K562 (cell line): Measurements from ENCODE around the gene PRTN3. TPM values are rescaled to one million over a fixed set of nuclear protein-coding genes. Genes with fewer than 3 reads are reported as not detected.
A peak's percentile ranks its signal among the peaks of the same experiment; 100 is the strongest.

Experiments used
- ATAC-seq: fragments of 200-7000 bp; cut with Tn5 transposase; 3 replicates; pipeline ENCODE4 v1.9.1; 2020; ENCODE audit warnings: moderate library complexity
- BruUV-seq: library from RNA; stranded (reverse); fragments of 400-500 nt; replicated peaks from 2 replicates; lab custom pipeline; 2021; lab: Mats Ljungman, UMichigan
- CTCF ChIA-PET: fragments of 300-600 bp; formaldehyde crosslinking; extraction: SDS; loops from one replicate; lab custom pipeline; 2021; ENCODE audit warnings: low intra/inter-chr PET ratio; lab: Yijun Ruan, JAX
- POLR2A ChIA-PET: fragments of 300-600, 350-650 bp; sonication (Branson Sonifier 250); formaldehyde crosslinking; extraction: SDS; loops from one replicate; lab custom pipeline; 2021; ENCODE audit warnings: antibody characterized with exemption, inconsistent platforms; lab: Yijun Ruan, JAX
- DNase-seq, 4 experiments: peaks; one replicate each; pipeline versions ENCODE4 v3.0.0 to v3.0.0-alpha.2; 2011 to 2018; ENCODE audit warnings: low spot score in 3 of 4, mixed read lengths in 3 of 4; ENCODE audit errors: extremely low read depth in 1 of 4
- FAIRE-seq: peaks from 2 replicates; lab custom pipeline; 2011; peaks lifted over from hg19 to GRCh38; lab: Jason Lieb, UNC
- H2AFZ ChIP-seq: 2 replicates; pipeline ENCODE4 v1.6.0; 2011; ENCODE audit warnings: low read depth, low read length, control low read depth, inconsistent platforms
- H3K27ac ChIP-seq: fragments of 200-600 bp; 3 replicates; pipeline ENCODE4 v1.8.0; 2011; ENCODE audit warnings: low read depth, mild to moderate bottlenecking, control low read depth, inconsistent platforms, low read length, moderate library complexity, mixed read lengths; ENCODE audit errors: extremely low read depth
- H3K27me3 ChIP-seq, 2 experiments: fragments of 300-600 bp in 1 of 2; 2 replicates in 1 of 2; 3 replicates in 1 of 2; pipeline versions ENCODE4 v1.6.0 to v1.8.0; 2011; ENCODE audit warnings: inconsistent platforms in 2 of 2, low read length in 2 of 2, mild to moderate bottlenecking in 1 of 2, mixed read lengths in 1 of 2, moderate library complexity in 1 of 2; ENCODE audit not compliant: control insufficient read depth in 2 of 2, insufficient read depth in 2 of 2
- H3K36me3 ChIP-seq: fragments of 300-600 bp; 3 replicates; pipeline ENCODE4 v1.8.0; 2011; ENCODE audit warnings: mild to moderate bottlenecking, low read length, inconsistent platforms; ENCODE audit not compliant: control insufficient read depth, insufficient read depth
- H3K4me1 ChIP-seq, 2 experiments: fragments of 200-600 bp in 1 of 2; replicated peaks in 1 of 2; 2 replicates in 1 of 2; 3 replicates in 1 of 2; pipeline versions ENCODE4 v1.5.1 to v1.8.0; 2011; ENCODE audit warnings: inconsistent platforms in 2 of 2, low read length in 2 of 2, mild to moderate bottlenecking in 1 of 2, mixed read lengths in 1 of 2, moderate library complexity in 1 of 2; ENCODE audit not compliant: control insufficient read depth in 2 of 2, insufficient read depth in 2 of 2
- H3K4me2 ChIP-seq: 2 replicates; pipeline ENCODE4 v1.6.1; 2011; ENCODE audit warnings: low read length, control low read depth, inconsistent platforms, mixed read lengths; ENCODE audit not compliant: insufficient read depth
- H3K4me3 ChIP-seq: fragments of 200-600 bp; sonication (generic), shearing (Covaris generic); 2 replicates; pipeline ENCODE4 v1.5.1; 2016; ENCODE audit warnings: control low read depth, inconsistent platforms
- H3K79me2 ChIP-seq: fragments of 200-600 bp; 3 replicates; pipeline ENCODE4 v1.8.0; 2011; ENCODE audit warnings: low read length, inconsistent platforms; ENCODE audit not compliant: control insufficient read depth, insufficient read depth
- H3K9ac ChIP-seq, 2 experiments: 2 replicates each; pipeline versions ENCODE4 v1.6.0 to v1.6.1; 2011; ENCODE audit warnings: low read depth in 2 of 2, low read length in 2 of 2, control low read depth in 1 of 2, inconsistent platforms in 1 of 2, mild to moderate bottlenecking in 1 of 2, mixed read lengths in 1 of 2; ENCODE audit not compliant: insufficient read depth in 1 of 2
- H3K9me1 ChIP-seq: one replicate; pipeline ENCODE4 v1.6.0; 2011; ENCODE audit warnings: inconsistent platforms, mild to moderate bottlenecking, low read length, moderate library complexity; ENCODE audit not compliant: control insufficient read depth, insufficient read depth
- H3K9me3 ChIP-seq: replicated peaks from 2 replicates; pipeline ENCODE4 v1.5.1; 2011; ENCODE audit warnings: low read depth, low read length, inconsistent platforms; ENCODE audit not compliant: control insufficient read depth, insufficient read depth
- H4K20me1 ChIP-seq: replicated peaks from 2 replicates; pipeline ENCODE4 v1.6.1; 2011; ENCODE audit warnings: low read length, inconsistent platforms, mixed read lengths; ENCODE audit not compliant: control insufficient read depth, insufficient read depth
- BRD4 ChIP-seq: fragments of 200-600 bp; sonication (generic); IDR thresholded peaks from 2 replicates; pipeline ENCODE4 v1.6.1; 2017; ENCODE audit warnings: inconsistent platforms
- FOXK1 ChIP-seq: sonication (generic); formaldehyde crosslinking; IDR thresholded peaks from 2 replicates; pipeline ENCODE4 v1.8.0; 2022; ENCODE audit warnings: missing genetic modification reagents, mild to moderate bottlenecking, borderline replicate concordance
- GATAD2B ChIP-seq: fragments of 450-650 bp; IDR thresholded peaks from 2 replicates; pipeline ENCODE4 v1.6.1; 2017; ENCODE audit warnings: mild to moderate bottlenecking, borderline replicate concordance
- HDGF ChIP-seq: fragments of 450-650 bp; IDR thresholded peaks from 2 replicates; pipeline ENCODE4 v1.6.1; 2016
- HMGN3 ChIP-seq: IDR thresholded peaks from 2 replicates; pipeline ENCODE4 v1.6.1; 2011; ENCODE audit warnings: borderline replicate concordance, low read depth, mild to moderate bottlenecking, mixed read lengths, low read length; ENCODE audit not compliant: insufficient read length; ENCODE audit errors: extremely low read depth
- ILF3 ChIP-seq: fragments of 450-650 bp; IDR thresholded peaks from 2 replicates; pipeline ENCODE4 v1.6.1; 2018; ENCODE audit warnings: antibody characterized with exemption, mild to moderate bottlenecking, moderate library complexity, borderline replicate concordance
- KHSRP ChIP-seq: fragments of 450-650 bp; IDR thresholded peaks from 2 replicates; pipeline ENCODE4 v1.6.1; 2017
- MEF2D ChIP-seq: conservative IDR thresholded peaks from 2 replicates; pipeline ENCODE4 v1.6.1; 2016; ENCODE audit warnings: low read depth, missing genetic modification characterization, missing compliant biosample characterization
- NCOR1 ChIP-seq: fragments of 450-650 bp; IDR thresholded peaks from 2 replicates; pipeline ENCODE4 v1.6.1; 2016; ENCODE audit warnings: mild to moderate bottlenecking, moderate library complexity
- POU5F1 ChIP-seq: fragments of 150-350 bp; IDR thresholded peaks from 2 replicates; pipeline ENCODE4 v1.6.1; 2014; ENCODE audit warnings: borderline replicate concordance, low read length, low read depth, mild to moderate bottlenecking; ENCODE audit not compliant: partially characterized antibody
- RBM17 ChIP-seq: fragments of 200-400 bp; formaldehyde crosslinking; IDR thresholded peaks from 2 replicates; pipeline ENCODE4 v1.6.1; 2017; ENCODE audit warnings: low read depth, mild to moderate bottlenecking, low read length, borderline replicate concordance
- RBM22 ChIP-seq: fragments of 200-400 bp; formaldehyde crosslinking; IDR thresholded peaks from 2 replicates; pipeline ENCODE4 v1.6.1; 2018; ENCODE audit warnings: low read length, low read depth; ENCODE audit not compliant: poor library complexity, severe bottlenecking
- SNIP1 ChIP-seq: fragments of 450-650 bp; IDR thresholded peaks from 2 replicates; pipeline ENCODE4 v1.7.1; 2017; ENCODE audit warnings: low read depth, mild to moderate bottlenecking
- THRAP3 ChIP-seq: fragments of 450-650 bp; IDR thresholded peaks from 2 replicates; pipeline ENCODE4 v1.6.1; 2016; ENCODE audit warnings: mild to moderate bottlenecking, inconsistent platforms, borderline replicate concordance
- ZBTB33 ChIP-seq: sonication (generic); formaldehyde crosslinking; IDR thresholded peaks from 2 replicates; pipeline ENCODE4 v1.8.1; 2023; ENCODE audit warnings: mild to moderate bottlenecking, missing genetic modification reagents
- ZBTB9 ChIP-seq: fragments of 450-650 bp; formaldehyde crosslinking; IDR thresholded peaks from 2 replicates; pipeline ENCODE4 v1.4.0; 2020; ENCODE audit warnings: mild to moderate bottlenecking, moderate library complexity
- ZFP30 ChIP-seq: fragments of 250-450 bp; sonication (Bioruptor Pico); IDR thresholded peaks from 2 replicates; pipeline ENCODE4 v1.8.0; 2022; ENCODE audit warnings: moderate library complexity, mild to moderate bottlenecking, inconsistent platforms, borderline replicate concordance
- ZNF197 ChIP-seq: fragments of 200-800 bp; sonication (Bioruptor generic); IDR thresholded peaks from 2 replicates; pipeline ENCODE4 v1.6.1; 2016; ENCODE audit warnings: low read depth, missing genetic modification characterization, missing compliant biosample characterization
- ZNF3 ChIP-seq: fragments of 250-450 bp; sonication (Bioruptor Pico); IDR thresholded peaks from 2 replicates; pipeline ENCODE4 v1.5.0; 2021; ENCODE audit warnings: mild to moderate bottlenecking, moderate library complexity
- ZNF354B ChIP-seq: fragments of 250-450 bp; sonication (Bioruptor Pico); IDR thresholded peaks from 2 replicates; pipeline ENCODE4 v1.4.0; 2020
- WGBS: fragments of 100-300 bp; shearing (Covaris generic); methylation state at CpG from one replicate; pipeline ENCODE4 v1.1.6; 2016; ENCODE audit warnings: low coverage, mixed read lengths; ENCODE audit not compliant: insufficient coverage; ENCODE audit errors: missing lambda C conversion rate; 5-methylcytosine and 5-hydroxymethylcytosine counted together
- in situ Hi-C: fragments of 300-500 bp; cut with MboI; formaldehyde crosslinking; loops from 4 replicates; pipeline ENCODE4 v1.15.0; 2018; ENCODE audit warnings: inconsistent platforms, mixed read lengths
- intact Hi-C: fragments of 100-400 bp; cut with micrococcal nuclease; formaldehyde crosslinking; loops from 2 replicates; pipeline ENCODE4 v1.14.2; 2022
- polyA plus RNA-seq, 8 experiments: library from polyadenylated mRNA; depleted of rRNA in 4 of 8; stranded (reverse) in 5 of 8; unstranded in 3 of 8; fragments of >200 nt; fragmentation: Nextera tagmentation in 2 of 8; fragmentation: Illumina TruSeq in 1 of 8; extraction: Ambion mirVana in 2 of 8; extraction: Trizol in 1 of 8; gene quantifications; 2 replicates each; pipeline versions ENCODE4 v1.2.1 to v1.2.3, GENCODE V29; 2011 to 2014; ENCODE audit warnings: inconsistent platforms in 1 of 8, missing spikeins in 1 of 8
- total RNA-seq, 7 experiments: library from RNA; depleted of rRNA in 6 of 7; stranded (reverse); fragments of >200 nt in 6 of 7; fragmentation: Illumina TruSeq in 2 of 7; extraction: Trizol in 2 of 7; gene quantifications; 2 replicates each; pipeline versions ENCODE4 v1.2.1 to v1.2.3, GENCODE V29; 2011 to 2021; ENCODE audit warnings: low replicate concordance in 1 of 7

PRTN3 gene
- total and polyA plus RNA-seq, 9 of the 15 experiments (the other 6 are each of a cell fraction or from before 2014, with no cell fraction given), result 0.14 to 0.86 (median 0.43) TPM; not detected in 3

GRCh38 chr19:876780-877314 lies 36.0 kb downstream of the PRTN3 start:
- H3K4me1 ChIP-seq, result peaks cover 10 to 45% of the 10 kb centered on the region in 2 experiments
- H4K20me1 ChIP-seq, result no peaks in the 10 kb centered on the region; the same call in none of the 2 replicates
- H3K27ac ChIP-seq, result no peak overlapping the region
- in situ Hi-C loops (no loop called here), intact Hi-C loops (no loop called here)
- H3K9me3 ChIP-seq, result no peaks in the 10 kb centered on the region
- WGBS, result 93% methylated on average over 25 of the region's 29 CpGs
- H2AFZ ChIP-seq, result no peak overlapping the region
- DNase-seq, result peak in 1 of 4 experiments; percentile 7
- ChIA-PET CTCF (no interaction called here), POLR2A (interaction anchor here (0.7 kb wide), 1 partner anchor 369 kb away, joined by 3 read pairs; no protein-coding TSS in a partner anchor)
- H3K9ac ChIP-seq, result peak overlapping the region in 1 of 2 experiments; percentile 35; a peak in 2 of 4 replicates
- no peaks in the 10 kb centered on the region for H3K9me1 ChIP-seq
- no peaks in the 10 kb centered on the region for H3K79me2 ChIP-seq
- FAIRE-seq, result no peak
- H3K36me3 ChIP-seq, result peaks cover 56% of the 10 kb centered on the region; the same call in 2 of the 3 replicates
- no peak overlapping the region for H3K4me3 ChIP-seq
- no peaks in the 10 kb centered on the region for H3K27me3 ChIP-seq
- no peak overlapping the region for H3K4me2 ChIP-seq
- BruUV-seq, result no TSS peak
- no peak for ATAC-seq
- TF ChIP-seq ZBTB9 (CRISPR knock-in tag) (peak; percentile 90; the same call in 1 of the 2 replicates), ZNF354B (CRISPR knock-in tag) (no peak), RBM22 (peak; percentile 4), POU5F1 (no peak), BRD4 (no peak), THRAP3 (no peak), ILF3 (no peak), NCOR1 (no peak), FOXK1 (CRISPR knock-in tag) (no peak), ZBTB33 (CRISPR knock-in tag) (peak; percentile 64), GATAD2B (no peak), ZNF197 (no peak), MEF2D (no peak), HDGF (no peak), KHSRP (no peak), RBM17 (no peak), ZFP30 (CRISPR knock-in tag) (no peak), HMGN3 (peak; percentile 34), ZNF3 (CRISPR knock-in tag) (no peak), SNIP1 (no peak)
